ENCODE data around the gene NUDT7.

DNA sequence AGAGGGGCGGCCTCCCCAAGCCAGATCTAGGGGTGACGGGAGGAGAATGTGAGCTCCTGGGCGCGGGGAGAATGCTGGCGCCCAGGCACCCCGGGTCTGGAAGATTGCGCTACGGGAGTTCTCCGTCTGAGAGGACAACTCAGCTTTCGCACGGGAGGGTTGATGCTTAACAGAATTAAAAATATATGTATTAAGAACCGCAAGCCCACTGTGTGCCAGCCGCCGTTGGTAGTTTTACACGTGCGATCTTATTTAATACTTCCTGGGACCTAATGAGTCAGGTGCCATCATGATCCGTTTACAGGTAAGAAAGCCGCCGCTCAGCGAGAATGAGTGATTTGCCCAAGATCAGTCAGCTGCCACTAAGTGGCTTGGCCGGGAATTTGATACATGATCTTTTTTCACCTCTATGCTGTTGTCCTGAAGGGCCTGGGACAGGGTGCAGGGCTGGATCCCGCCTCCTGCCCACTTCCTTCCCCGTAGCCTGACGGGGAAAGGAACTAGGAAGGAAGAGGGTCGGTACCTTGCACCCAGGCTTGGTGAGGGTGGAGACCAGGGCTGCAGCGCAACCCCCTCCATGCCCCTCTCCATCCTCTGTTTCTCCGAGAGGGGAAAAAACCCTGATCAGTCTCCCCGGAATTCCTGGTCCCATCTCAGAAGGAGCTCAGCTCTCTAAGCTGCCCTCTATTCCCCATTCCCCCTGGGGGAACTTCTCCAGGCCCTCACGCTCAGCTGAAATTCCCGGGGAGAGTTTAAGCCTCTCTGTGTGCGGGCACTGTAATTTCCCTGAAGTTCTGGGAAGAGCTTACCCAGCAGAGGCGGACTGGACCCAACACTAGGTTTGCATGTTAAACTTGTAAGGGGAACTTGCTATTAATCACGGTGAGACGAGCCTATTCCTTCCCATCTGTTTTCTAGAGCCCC lies 67.0 kb downstream of the NUDT7 start:
- TF ChIP-seq POLR2A (IDR thresholded peaks at IDR 0.05), result no peak
- TF ChIP-seq, protein P1, sequence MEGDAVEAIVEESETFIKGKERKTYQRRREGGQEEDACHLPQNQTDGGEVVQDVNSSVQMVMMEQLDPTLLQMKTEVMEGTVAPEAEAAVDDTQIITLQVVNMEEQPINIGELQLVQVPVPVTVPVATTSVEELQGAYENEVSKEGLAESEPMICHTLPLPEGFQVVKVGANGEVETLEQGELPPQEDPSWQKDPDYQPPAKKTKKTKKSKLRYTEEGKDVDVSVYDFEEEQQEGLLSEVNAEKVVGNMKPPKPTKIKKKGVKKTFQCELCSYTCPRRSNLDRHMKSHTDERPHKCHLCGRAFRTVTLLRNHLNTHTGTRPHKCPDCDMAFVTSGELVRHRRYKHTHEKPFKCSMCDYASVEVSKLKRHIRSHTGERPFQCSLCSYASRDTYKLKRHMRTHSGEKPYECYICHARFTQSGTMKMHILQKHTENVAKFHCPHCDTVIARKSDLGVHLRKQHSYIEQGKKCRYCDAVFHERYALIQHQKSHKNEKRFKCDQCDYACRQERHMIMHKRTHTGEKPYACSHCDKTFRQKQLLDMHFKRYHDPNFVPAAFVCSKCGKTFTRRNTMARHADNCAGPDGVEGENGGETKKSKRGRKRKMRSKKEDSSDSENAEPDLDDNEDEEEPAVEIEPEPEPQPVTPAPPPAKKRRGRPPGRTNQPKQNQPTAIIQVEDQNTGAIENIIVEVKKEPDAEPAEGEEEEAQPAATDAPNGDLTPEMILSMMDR (IDR thresholded peaks at IDR 0.05), result no peak

All from heart left ventricle (tissue), 13 donors.